ENCODE data around the gene APP.
"Not testable (repeated sequence)": the region's sequence is repeated elsewhere in the genome, so short reads cannot be mapped to it uniquely, and the experiment has no call there.

Gene APP

GRCh38 chr21:26096494-26097371 is 73.8 kb downstream of the APP start:
- DNase-seq = no peak

- DNase-seq = no peak
These were observed 75.4 kb downstream of the APP start for GRCh38 chr21:26095131-26095530.

GRCh38 chr21:26093122-26093521 is 77.4 kb downstream of the APP start:
- no peak for DNase-seq

- no peak for DNase-seq
These were observed 79.0 kb downstream of the APP start for GRCh38 chr21:26091480-26092018.

GRCh38 chr21:26089730-26090129 is 80.8 kb downstream of the APP start:
- DNase-seq = no peak

- no peak for DNase-seq
These were observed 83.2 kb downstream of the APP start for GRCh38 chr21:26087223-26087918.

- DNase-seq = no peak
These were observed 84.7 kb downstream of the APP start for GRCh38 chr21:26085882-26086281.

- no peak for DNase-seq
These were observed 85.4 kb downstream of the APP start for GRCh38 chr21:26085127-26085526.

GRCh38 chr21:26082549-26082948 is 88.0 kb downstream of the APP start:
- DNase-seq = no peak

GRCh38 chr21:26081175-26081760 is 89.3 kb downstream of the APP start:
- DNase-seq = not testable (repeated sequence)

GRCh38 chr21:26080211-26080610 is 90.4 kb downstream of the APP start:
- DNase-seq = no peak

- DNase-seq = no peak
These were observed 91.2 kb downstream of the APP start for GRCh38 chr21:26079366-26079765.

GRCh38 chr21:26077521-26077920 is 93.0 kb downstream of the APP start:
- DNase-seq = no peak

GRCh38 chr21:26072666-26073615 is 97.6 kb downstream of the APP start:
- DNase-seq = no peak

- peak; percentile 40 for DNase-seq
These were observed 99.6 kb downstream of the APP start for GRCh38 chr21:26070822-26071425.

- no peak for DNase-seq
These were observed 100.4 kb downstream of the APP start for GRCh38 chr21:26070121-26070520.

GRCh38 chr21:26068776-26069175 is 101.8 kb downstream of the APP start:
- DNase-seq = no peak

- no peak for DNase-seq
These were observed 102.6 kb downstream of the APP start for GRCh38 chr21:26067836-26068594.

- no peak for DNase-seq
These were observed 106.1 kb downstream of the APP start for GRCh38 chr21:26064506-26064905.

- no peak for DNase-seq
These were observed 109.1 kb downstream of the APP start for GRCh38 chr21:26061437-26061836.
